Fibroblast of skin of scalp (primary cell): Measurements from ENCODE around the gene RALA.
"Not testable (repeated sequence)": the region's sequence is repeated elsewhere in the genome, so short reads cannot be mapped to it uniquely, and the experiment has no call there.

Experiments used
- DNase-seq: peaks from one replicate; pipeline ENCODE4 v3.0.0-alpha.2; 2013

The RALA gene

GRCh38 chr7:39733881-39734632, 110.7 kb downstream of the RALA start:
- peak; percentile 87 for DNase-seq

DNA sequence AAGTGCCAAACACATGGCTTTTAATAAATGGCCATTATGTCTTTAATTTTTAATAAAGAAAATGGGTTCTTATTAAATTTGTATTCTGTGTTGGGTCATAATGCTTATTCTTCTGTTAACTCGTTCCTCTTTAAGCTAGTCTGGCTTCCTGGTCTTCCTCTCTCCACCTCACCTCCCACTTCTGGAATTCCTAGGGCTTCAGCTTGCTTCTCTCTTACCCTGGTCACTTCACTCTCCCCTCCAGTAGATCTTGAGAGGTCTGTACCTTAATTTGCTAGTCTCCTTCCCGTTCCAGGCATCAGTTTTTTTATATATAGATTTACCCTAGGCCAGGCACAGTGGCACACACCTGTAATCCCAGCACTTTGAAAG, 111.2 kb downstream of the RALA start:
- DNase-seq, result no peak

DNA sequence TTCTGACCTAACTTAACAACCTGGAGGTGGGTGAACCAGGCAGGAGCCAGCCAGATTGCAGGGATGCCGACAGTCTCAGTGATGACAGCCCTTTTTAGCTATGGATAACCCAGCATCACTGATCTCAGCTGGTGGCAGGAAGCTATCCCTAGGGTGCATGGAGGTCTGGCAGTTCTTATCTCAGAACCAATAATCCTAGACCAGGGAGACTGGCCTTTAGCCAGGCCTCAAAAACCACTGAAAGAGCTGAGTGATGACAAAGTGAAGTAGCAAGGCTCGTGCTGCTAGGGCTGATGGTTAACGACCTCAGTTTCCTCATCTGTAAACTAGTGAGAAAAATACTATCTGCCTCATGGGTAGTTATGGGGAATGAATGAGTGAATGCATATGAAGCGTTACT, 112.5 kb downstream of the RALA start:
- peak; percentile 81 for DNase-seq

- DNase-seq, result peak; percentile 25
Measured at GRCh38 chr7:39741942-39742623, 118.7 kb downstream of the RALA start.

GRCh38 chr7:39744620-39745019, 121.2 kb downstream of the RALA start:
- no peak for DNase-seq

- no peak for DNase-seq
Measured at GRCh38 chr7:39745320-39745719, 121.9 kb downstream of the RALA start.

GRCh38 chr7:39746103-39746819, 122.9 kb downstream of the RALA start:
- DNase-seq, result peak; percentile 85

GRCh38 chr7:39749177-39749576, 125.8 kb downstream of the RALA start:
- DNase-seq, result peak; percentile 78

- no peak for DNase-seq
Measured at GRCh38 chr7:39749717-39750116, 126.3 kb downstream of the RALA start.

GRCh38 chr7:39750253-39751077, 127.1 kb downstream of the RALA start:
- no peak for DNase-seq

- not testable (repeated sequence) for DNase-seq
Measured at GRCh38 chr7:39753237-39753636, 129.9 kb downstream of the RALA start.

- DNase-seq, result no peak
Measured at GRCh38 chr7:39753823-39754325, 130.5 kb downstream of the RALA start.

DNA sequence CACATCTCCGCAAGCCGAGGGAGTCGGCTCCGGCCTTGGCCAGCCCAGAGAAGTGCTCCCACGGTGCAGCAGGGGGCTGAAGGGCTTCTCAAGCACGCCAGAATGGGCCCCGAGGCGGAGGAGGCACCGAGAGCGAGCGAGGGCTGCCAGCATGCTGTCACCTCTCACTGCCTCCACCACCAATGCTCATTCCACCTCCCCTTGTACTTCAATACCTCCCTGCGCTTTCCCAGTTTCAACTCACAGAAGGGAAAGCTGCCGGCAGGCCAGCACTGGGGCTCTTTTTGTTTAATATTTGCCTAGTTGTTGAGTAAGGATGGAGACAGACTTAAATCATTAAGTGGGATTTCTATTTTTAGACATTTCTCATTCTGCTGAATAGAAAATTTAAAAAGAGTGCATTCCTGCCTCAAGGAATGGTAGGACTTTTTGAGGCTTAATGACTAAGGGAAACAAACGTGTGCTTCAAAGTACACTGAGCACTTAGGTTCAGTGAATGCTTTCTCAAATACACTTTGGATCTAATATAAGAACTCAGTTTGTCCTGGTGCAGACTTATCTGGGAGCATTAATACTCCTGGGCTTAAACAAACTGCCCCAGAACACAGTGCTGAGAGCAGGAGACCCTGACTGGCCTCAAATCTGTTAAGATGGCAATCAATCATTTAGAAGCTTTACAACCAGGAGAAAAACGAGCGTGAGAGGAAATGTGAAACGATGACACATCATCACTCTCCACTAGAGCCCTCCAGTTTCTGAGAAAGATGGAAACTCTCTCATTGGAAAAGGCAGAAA, 131.2 kb downstream of the RALA start:
- DNase-seq, result peak; percentile 69

DNA sequence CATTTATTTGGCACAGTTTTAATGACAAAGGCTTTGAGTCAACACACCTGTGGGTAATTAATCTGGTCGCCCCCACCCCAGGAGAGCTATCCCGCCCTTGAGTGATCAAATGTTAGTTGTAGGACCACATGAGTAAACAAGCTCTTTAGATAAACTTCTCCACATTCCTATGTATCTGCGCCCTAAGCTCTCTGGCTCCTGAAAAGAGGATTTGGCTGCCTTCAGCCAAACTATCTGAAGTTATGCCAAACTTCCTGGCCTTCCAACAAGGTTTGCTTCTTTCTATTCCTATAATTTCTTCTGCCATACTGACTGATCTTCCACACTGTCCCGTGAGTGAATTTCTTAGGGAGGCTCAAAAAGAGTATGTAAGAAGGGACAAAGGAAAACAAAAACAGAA, 134.2 kb downstream of the RALA start:
- no peak for DNase-seq
